OCI-LY7 (cell line): ENCODE results near the gene SLC22A1. TPM values are rescaled to one million over a fixed set of nuclear protein-coding genes. Genes with fewer than 3 reads are reported as not detected.
"Not testable (repeated sequence)": the region's sequence is repeated elsewhere in the genome, so short reads cannot be mapped to it uniquely, and the experiment has no call there.

Experiments used
- BruUV-seq: library from RNA; stranded (reverse); fragments of 400-500 nt; replicated peaks from 2 replicates; lab custom pipeline; 2021; lab: Mats Ljungman, UMichigan
- CTCF ChIA-PET: fragments of 300-600 bp; sonication (Branson Sonifier 250); formaldehyde crosslinking; loops from one replicate; lab custom pipeline; 2022; ENCODE audit warnings: antibody characterized with exemption; ENCODE audit not compliant: unreplicated experiment; lab: Charles Lee
- POLR2A ChIA-PET: fragments of 300-600 bp; sonication (Branson Sonifier 250); formaldehyde crosslinking; loops from one replicate; lab custom pipeline; 2022; ENCODE audit warnings: antibody characterized with exemption; lab: Charles Lee
- DNase-seq: peaks from one replicate; pipeline ENCODE4 v3.0.0-alpha.2; 2015; ENCODE audit warnings: low spot score
- H2AFZ ChIP-seq: fragments of 200-600 bp; sonication (generic), shearing (Covaris generic); 2 replicates; pipeline ENCODE4 v1.6.1; 2014; ENCODE audit warnings: mild to moderate bottlenecking, antibody characterized with exemption, low read length, moderate library complexity
- H3K27ac ChIP-seq: fragments of 200-600 bp; sonication (generic); 2 replicates; pipeline ENCODE4 v1.5.1; 2014; ENCODE audit warnings: mixed run types, low read depth, mild to moderate bottlenecking, moderate library complexity, low read length, inconsistent platforms; ENCODE audit not compliant: poor library complexity, severe bottlenecking
- H3K36me3 ChIP-seq: fragments of 200-600 bp; sonication (generic); 2 replicates; pipeline ENCODE4 v1.6.1; 2014; ENCODE audit warnings: mild to moderate bottlenecking, antibody characterized with exemption, low read length, moderate library complexity, mixed read lengths; ENCODE audit not compliant: insufficient read depth
- H3K4me1 ChIP-seq: fragments of 200-600 bp; sonication (generic); 2 replicates; pipeline ENCODE4 v1.5.1; 2014; ENCODE audit warnings: mild to moderate bottlenecking, low read length; ENCODE audit not compliant: insufficient read depth, poor library complexity, severe bottlenecking
- H3K4me2 ChIP-seq: fragments of 200-600 bp; sonication (generic); 2 replicates; pipeline ENCODE4 v1.6.1; 2014; ENCODE audit warnings: mild to moderate bottlenecking, low read length
- H3K4me3 ChIP-seq: fragments of 200-600 bp; sonication (generic); 2 replicates; pipeline ENCODE4 v1.5.1; 2014; ENCODE audit warnings: mild to moderate bottlenecking, low read depth, low read length; ENCODE audit not compliant: poor library complexity, severe bottlenecking
- H3K79me2 ChIP-seq: fragments of 200-600 bp; sonication (generic); 2 replicates; pipeline ENCODE4 v1.6.1; 2016; ENCODE audit warnings: low read depth, mild to moderate bottlenecking, low read length, moderate library complexity, mixed read lengths; ENCODE audit not compliant: insufficient read depth
- H3K9me2 ChIP-seq: fragments of 200-600 bp; sonication (generic); 2 replicates; pipeline ENCODE4 v1.6.1; 2016; ENCODE audit warnings: mild to moderate bottlenecking, low read length, mixed read lengths; ENCODE audit not compliant: insufficient read depth
- H3K9me3 ChIP-seq: fragments of 200-600 bp; sonication (generic); 2 replicates; pipeline ENCODE4 v1.6.1; 2014; ENCODE audit warnings: mild to moderate bottlenecking, mixed run types, low read length, mixed read lengths
- H4K20me1 ChIP-seq: fragments of 200-600 bp; sonication (generic); 2 replicates; pipeline ENCODE4 v1.6.1; 2014; ENCODE audit warnings: mild to moderate bottlenecking, antibody characterized with exemption, low read length, moderate library complexity, mixed read lengths; ENCODE audit not compliant: insufficient read depth
- CTCF ChIP-seq: fragments of 200-600 bp; sonication (generic); conservative IDR thresholded peaks from 2 replicates; pipeline ENCODE4 v1.5.1; 2014; ENCODE audit warnings: mild to moderate bottlenecking, antibody characterized with exemption, low read length, moderate library complexity, mixed read lengths
- EZH2phosphoT487 ChIP-seq: fragments of 200-600 bp; sonication (generic); IDR thresholded peaks from 2 replicates; pipeline ENCODE4 v1.6.1; 2018; ENCODE audit warnings: low read depth, borderline replicate concordance, mild to moderate bottlenecking, mixed run types, antibody characterized with exemption, low read length, moderate library complexity, mixed read lengths
- intact Hi-C: fragments of 100-400 bp; cut with micrococcal nuclease; formaldehyde crosslinking; loops from one replicate; pipeline ENCODE4 v1.10.0; 2022; ENCODE audit not compliant: unreplicated experiment
- total RNA-seq, 2 experiments: library from RNA; depleted of rRNA in 1 of 2; stranded (reverse); fragments of >200 nt in 1 of 2; shearing (Covaris generic) in 1 of 2; gene quantifications; 2 replicates each; pipeline ENCODE4 v1.2.3, GENCODE V29; 2014 to 2022

SLC22A1 gene
- total RNA-seq, 2 experiments from 2014 or later, result not detected

- Histone ChIP-seq H3K9me2 (no peaks in the 10 kb centered on the region), H4K20me1 (no peaks in the 10 kb centered on the region), H3K4me3 (no peak overlapping the region), H3K4me1 (no peaks in the 10 kb centered on the region), H2AFZ (no peak overlapping the region), H3K27ac (no peak overlapping the region), H3K4me2 (no peak overlapping the region), H3K9me3 (0 out of 2 replicates have a peak, but pooled peaks cover 1% of the 10 kb centered on the region), H3K79me2 (no peaks in the 10 kb centered on the region), H3K36me3 (no peaks in the 10 kb centered on the region)
- DNase-seq, result no peak
- TF ChIP-seq EZH2phosphoT487 (no peak), CTCF (no peak)
- intact Hi-C loops, result no loop called here
- BruUV-seq, result no TSS peak
- ChIA-PET POLR2A (interaction anchor here (0.6 kb wide), 1 partner anchor 49 kb away, joined by 3 read pairs; no protein-coding TSS in a partner anchor), CTCF (no interaction called here)
These were observed 8.9 kb upstream of the SLC22A1 start for GRCh38 chr6:160112628-160113299.

GRCh38 chr6:160114536-160114935, 7.1 kb upstream of the SLC22A1 start:
- H3K4me2 ChIP-seq, POLR2A ChIA-PET, DNase-seq, H3K9me3 ChIP-seq, H4K20me1 ChIP-seq, CTCF ChIA-PET, H3K79me2 ChIP-seq, H3K9me2 ChIP-seq, H3K4me3 ChIP-seq, H3K27ac ChIP-seq, H2AFZ ChIP-seq, intact Hi-C loops, H3K4me1 ChIP-seq, BruUV-seq, H3K36me3 ChIP-seq: not testable (repeated sequence)

GRCh38 chr6:160115421-160115820, 6.2 kb upstream of the SLC22A1 start:
- Histone ChIP-seq H3K79me2 (no peaks in the 10 kb centered on the region), H3K9me2 (no peaks in the 10 kb centered on the region), H3K36me3 (no peaks in the 10 kb centered on the region), H3K9me3 (0 out of 2 replicates have a peak, but pooled peaks cover 7% of the 10 kb centered on the region), H4K20me1 (no peaks in the 10 kb centered on the region), H2AFZ (no peak overlapping the region), H3K4me1 (no peaks in the 10 kb centered on the region), H3K27ac (no peak overlapping the region), H3K4me2 (no peak overlapping the region), H3K4me3 (no peak overlapping the region)
- POLR2A ChIA-PET, result interaction anchor here (0.6 kb wide), 1 partner anchor 262 kb away, joined by 3 read pairs; no protein-coding TSS in a partner anchor
- no peak for DNase-seq
- intact Hi-C loops, result no loop called here
- no peak for TF ChIP-seq EZH2phosphoT487
- no peak for TF ChIP-seq CTCF
- CTCF ChIA-PET, result no interaction called here
- BruUV-seq, result no TSS peak
